Esophagus muscularis mucosa (tissue), 4 donors: ENCODE results near the gene MAML1.
"Not testable (repeated sequence)": the region's sequence is repeated elsewhere in the genome, so short reads cannot be mapped to it uniquely, and the experiment has no call there.

Experiments used
- EP300 ChIP-seq: sonication (generic); formaldehyde crosslinking; IDR thresholded peaks from one replicate; pipeline ENCODE4 v1.6.1; 2017; ENCODE audit warnings: antibody characterized with exemption
- POLR2A ChIP-seq: fragments of 450-650 bp; IDR thresholded peaks from one replicate; pipeline ENCODE4 v1.6.1; 2017; ENCODE audit warnings: antibody characterized with exemption, moderate library complexity, mild to moderate bottlenecking, low read depth
- TF ChIP-seq, protein P1 (sequence below), 3 experiments: fragments of 200-600 bp in 2 of 3; fragments of 450-650 bp in 1 of 3; sonication (generic) in 2 of 3; IDR thresholded peaks; one replicate each; pipeline ENCODE4 v1.5.1; 2017 to 2019; ENCODE audit warnings: antibody characterized with exemption in 3 of 3, mild to moderate bottlenecking in 2 of 3, moderate library complexity in 1 of 3

DNA sequence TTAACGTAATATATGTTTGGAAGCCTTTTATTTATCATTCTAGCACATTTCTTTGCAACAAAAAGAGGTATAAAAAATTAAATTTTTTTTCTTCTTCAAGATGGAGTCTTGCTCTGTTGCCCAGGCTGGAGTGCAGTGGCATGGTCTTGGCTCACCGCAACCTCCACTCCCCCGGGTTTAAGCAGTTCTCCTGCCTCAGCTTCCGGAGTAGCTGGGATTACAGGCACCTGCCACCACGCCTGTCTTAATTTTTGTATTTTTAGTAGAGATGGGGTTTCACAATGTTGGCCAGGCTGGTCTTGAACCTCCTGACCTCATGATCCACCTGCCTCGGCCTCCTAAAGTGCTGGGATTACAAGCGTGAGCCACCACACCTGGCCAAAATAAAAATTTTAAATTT, 11.5 kb downstream of the MAML1 start:
- TF ChIP-seq, protein P1, sequence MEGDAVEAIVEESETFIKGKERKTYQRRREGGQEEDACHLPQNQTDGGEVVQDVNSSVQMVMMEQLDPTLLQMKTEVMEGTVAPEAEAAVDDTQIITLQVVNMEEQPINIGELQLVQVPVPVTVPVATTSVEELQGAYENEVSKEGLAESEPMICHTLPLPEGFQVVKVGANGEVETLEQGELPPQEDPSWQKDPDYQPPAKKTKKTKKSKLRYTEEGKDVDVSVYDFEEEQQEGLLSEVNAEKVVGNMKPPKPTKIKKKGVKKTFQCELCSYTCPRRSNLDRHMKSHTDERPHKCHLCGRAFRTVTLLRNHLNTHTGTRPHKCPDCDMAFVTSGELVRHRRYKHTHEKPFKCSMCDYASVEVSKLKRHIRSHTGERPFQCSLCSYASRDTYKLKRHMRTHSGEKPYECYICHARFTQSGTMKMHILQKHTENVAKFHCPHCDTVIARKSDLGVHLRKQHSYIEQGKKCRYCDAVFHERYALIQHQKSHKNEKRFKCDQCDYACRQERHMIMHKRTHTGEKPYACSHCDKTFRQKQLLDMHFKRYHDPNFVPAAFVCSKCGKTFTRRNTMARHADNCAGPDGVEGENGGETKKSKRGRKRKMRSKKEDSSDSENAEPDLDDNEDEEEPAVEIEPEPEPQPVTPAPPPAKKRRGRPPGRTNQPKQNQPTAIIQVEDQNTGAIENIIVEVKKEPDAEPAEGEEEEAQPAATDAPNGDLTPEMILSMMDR (IDR thresholded peaks at IDR 0.05): not testable (repeated sequence)
- TF ChIP-seq POLR2A, EP300: not testable (repeated sequence)
